GM18858 (cell line): ENCODE results near the gene AKT3.

Experiments used
- ATAC-seq: cut with Tn5 transposase; IDR thresholded peaks from one replicate; pipeline ENCODE4 v1.9.1; 2021; ENCODE audit not compliant: unreplicated experiment

Gene AKT3

DNA sequence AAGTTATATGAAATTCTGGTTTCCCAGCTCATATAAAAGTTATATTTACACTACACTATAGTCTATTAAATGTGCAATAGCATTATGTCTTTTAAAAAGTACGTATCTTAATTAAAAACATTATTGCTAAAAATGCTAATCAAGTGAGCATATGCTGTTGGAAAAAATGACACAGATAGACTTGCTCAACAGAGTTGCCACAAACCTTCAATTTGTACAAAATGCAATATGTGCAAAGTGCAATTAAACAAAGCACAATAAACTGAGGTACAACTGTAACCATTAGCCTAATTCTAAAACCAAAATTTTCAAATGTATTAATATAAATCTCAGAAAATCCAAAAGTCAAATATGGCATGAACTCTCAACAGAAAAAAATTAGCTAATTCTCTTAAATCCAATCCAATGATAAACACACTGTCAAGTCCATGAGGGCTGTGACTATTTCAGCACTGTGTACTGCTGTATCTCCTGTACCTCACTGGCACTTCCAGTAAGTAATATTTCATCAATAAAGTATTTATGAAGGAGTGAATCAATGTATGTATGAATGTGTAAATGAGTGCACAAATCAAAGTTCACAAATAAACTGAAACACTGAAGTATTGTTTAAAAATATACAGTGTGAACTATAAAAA, 116.3 kb downstream of the AKT3 start:
- ATAC-seq: no peak

DNA sequence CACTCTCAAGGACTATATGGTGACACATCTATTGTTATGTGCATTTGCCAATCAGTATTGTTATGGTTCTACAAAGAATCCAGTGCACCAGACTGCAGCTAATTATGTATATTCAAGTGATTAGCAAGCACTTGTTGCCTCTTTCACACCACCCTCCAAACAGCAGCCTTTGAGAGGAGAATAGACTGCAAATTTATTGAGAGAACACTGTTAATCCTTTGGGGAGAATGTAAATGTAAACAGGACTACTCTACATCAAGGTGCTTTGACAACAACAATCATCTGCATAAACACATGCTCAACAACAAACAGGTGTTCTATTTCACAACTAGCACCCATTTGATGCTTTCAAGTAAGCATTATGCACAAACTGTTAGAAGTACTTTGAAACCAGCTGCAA, 117.4 kb downstream of the AKT3 start:
- no peak for ATAC-seq

DNA sequence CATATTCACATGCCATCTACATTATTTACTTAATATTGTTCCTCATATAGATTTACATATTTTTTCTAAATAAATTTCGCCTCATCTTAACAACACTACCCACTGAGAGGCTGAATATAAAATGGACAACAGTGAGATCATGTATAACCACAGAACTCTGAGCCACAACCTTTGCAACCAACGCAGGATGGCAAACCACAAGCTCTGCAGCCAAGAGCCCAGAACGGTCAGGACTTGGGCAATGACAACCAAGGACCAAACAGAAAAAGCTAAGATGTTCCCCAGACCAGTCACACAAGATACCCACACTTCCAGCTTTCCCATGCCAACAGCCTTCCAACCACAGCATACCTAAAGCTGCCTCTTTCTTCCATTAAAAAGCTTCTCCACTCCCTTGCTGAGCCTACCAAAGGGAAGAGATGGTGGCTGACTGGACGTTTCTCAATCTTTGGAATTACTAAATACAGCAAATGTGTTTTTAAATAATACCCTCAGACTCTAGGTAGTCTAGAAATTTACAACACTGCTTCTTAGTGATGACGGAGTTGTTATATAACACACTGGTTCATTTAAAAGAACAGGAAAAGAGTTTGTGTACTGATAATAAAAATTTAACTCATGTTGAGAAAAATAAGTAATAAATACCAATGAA, 117.9 kb downstream of the AKT3 start:
- no peak for ATAC-seq

DNA sequence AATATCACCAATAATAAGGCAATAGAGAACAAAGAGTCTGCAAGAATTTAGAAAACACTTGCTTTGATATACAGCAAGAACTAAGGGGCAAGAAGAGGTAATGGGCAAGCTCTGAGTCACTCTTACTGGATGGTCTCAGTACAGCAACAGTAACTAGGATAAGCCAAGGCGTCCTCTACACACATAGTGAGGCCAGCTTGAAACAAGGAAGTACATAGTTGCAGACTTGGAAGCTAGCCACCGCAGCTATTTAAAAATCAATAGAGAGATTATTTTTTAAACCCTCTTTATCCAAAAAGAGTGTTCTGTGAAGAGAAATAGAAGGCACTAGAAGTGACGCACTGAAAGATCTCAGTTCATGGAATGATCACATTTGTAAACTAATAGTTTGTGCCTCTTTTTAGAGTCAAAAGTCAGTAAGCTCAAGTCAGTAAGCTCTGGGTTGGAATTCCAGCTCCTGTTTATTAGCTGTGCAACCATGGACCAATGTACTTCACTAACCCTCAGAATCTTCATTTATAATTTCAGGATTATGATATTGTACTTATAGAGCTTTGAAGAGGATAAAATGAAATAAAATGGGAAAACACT, 118.6 kb downstream of the AKT3 start:
- no peak for ATAC-seq

DNA sequence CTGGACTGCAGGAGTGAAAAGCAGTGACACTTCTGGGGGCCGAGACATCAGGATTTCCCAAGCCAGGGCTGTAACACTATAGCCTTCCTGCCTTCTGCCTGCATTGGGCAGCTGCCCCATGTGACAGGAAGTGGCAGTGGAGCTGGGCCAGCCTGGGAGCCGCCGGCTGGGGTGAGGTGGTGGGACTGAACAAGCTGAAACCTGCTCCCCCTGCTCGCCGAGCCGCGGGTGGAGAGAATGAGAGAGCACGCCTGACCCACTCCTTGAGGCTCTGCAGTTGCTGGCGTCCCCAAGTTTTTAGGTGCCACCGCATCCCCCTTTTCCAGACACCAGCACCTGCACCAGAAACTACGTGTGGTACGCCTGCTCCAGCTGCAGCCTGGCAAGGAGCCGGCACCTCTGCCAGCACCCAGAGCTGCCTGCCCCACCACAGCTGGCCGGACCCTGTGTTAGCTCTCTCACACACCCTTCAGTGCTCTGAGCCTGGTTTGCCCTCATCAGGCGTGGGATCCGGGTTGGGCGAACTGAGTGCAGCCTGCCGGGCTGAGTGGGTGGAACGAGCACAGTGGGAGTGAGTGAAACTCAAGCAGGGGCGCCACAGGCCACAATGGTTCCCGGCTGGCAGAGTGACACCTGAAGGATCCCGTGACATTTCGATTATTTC, 119.4 kb downstream of the AKT3 start:
- no peak for ATAC-seq

DNA sequence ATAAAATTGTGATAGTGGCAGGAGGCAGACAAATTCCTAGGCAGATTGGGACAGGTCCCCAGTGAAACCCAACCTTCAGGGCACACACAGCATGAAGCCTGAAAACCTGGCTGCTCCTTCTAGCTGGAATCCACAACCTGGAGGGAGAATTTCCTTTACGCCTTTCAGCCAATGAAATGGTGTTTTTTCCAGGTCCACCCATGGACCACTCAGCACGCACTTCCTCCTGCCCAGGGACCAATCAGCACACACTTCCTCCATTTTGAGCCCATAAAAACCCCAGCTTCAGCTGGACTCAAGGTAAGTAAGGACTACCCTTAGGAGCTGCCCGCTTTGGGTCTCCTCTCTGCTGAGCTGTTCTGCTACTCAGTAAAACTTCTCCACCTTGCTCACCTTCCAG, 120.1 kb downstream of the AKT3 start:
- ATAC-seq: no peak

DNA sequence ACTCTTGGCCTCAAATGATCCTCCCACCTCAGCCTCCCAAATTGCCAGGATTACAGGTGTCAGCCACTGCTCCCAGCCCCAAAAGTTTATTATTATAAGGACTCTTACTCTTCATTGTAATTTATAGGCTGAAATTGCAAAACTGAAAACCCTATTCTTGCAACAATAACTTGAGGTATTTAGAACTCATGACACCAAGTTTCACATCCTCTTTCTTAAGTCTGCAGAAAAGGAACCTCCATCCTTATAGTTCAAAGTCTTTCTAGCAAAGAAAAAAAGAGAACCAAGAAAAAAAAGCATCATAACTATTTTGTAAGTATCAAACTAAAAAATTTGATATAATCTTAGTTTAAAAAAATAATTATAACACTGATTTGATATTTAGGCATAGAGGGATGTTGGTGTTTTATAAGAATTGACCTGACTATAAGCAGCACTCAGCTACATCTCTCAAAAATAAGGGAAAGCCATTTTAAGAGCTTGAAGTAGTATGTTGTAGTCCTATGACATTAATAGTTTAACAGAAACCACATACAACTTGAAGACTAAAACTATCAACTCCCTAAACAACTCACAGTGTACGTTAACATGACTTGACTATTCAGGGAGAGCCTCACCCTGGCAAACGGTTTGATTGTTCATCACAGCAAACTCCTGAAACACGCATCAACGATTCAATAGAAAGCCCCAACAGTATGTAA, 122.4 kb downstream of the AKT3 start:
- ATAC-seq: peak; percentile 76

DNA sequence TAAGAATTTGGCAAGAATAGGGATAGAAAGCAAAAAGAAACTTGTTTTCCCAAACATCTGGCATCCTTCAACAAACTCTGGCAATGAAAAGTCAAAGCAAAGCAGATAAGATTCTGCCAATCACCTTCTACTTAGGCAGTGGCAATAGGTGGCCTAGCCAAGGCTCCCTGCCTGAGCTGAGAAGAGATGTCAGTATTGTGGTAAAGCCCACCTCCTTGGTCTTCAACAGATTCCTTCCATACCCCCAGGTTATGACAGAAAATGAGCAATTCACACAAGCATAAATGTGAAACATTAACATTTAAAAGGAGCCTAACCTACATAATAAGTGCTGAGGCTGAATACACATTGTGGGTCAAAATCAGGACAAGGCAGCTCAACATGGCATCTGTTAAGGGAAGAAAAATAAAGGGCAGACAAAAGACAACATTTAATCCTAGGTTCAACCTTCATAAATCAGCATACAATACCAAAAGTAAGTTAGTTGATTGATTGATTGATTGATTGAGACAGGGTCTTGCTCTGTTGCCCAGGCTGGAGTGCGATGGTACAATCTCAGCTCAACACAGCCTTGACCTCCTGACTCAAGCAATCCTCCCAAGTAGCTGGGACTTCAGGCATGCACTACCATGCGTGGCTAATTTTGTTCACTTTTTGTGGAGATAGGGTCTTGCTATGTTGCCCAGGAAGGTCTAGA, 123.1 kb downstream of the AKT3 start:
- peak; percentile 2 for ATAC-seq

DNA sequence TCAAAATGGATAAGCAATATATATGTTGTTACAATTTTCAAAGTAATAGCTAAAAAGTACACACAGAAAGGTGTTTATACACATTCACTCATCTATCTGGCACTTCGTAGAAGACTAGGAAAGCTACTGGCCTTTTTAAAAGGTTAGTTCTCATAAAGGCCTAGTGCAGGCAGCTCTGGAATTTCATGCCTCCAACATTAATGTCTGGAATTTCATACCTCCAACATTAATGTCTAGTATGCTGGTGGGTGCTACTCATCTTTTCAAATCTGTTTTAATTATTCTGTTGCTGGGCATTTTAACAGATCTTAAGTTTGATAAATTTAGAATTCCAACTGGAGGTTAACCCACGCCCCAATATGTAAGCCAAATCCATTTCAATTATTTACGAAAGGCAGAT, 124.2 kb downstream of the AKT3 start:
- no peak for ATAC-seq

DNA sequence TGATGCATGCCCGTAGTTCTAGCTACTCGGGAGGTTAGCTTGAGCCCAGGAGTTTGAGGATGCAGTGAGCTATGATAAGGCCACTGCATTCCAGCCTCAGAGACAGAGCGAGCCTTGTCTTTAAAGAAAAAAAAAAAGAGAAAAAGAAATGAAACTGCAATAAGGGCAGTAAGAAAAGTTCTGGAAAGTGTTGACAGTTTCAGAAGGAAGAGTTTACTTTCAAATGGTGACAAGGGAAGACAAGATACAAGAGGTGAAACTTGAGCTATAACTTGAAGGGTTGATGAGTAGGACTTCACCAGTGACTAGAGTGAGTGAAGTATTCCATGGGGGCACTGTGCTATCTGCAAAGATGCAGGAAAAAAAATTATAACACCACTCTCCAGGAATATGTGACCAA, 125.0 kb downstream of the AKT3 start:
- no peak for ATAC-seq

DNA sequence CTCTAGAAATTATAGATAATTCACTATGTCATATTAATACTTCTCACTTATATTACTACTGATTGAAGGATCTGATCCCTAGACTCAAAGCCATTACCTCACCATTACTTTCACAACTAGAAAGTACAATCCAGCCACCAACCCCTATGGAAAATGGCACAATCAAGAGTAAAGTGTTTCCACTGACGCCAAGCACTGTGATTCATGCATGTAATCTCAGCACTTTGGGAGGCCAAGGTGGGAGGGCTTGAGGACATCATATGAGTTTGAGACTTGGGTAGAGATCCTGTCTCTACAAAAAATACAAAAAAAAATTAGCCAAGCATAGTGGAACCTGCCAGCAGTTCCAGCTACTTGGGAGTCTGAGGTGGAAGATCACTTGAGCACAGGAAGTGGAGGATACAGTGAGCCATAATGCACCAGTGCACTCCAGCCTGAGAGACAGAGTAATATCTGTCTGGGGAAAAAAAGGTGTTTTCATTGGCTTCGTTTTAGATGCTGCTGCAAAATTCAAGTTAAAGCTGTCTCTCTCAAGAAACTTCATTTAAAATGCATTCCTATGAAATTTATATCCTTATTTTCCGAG, 126.5 kb downstream of the AKT3 start:
- no peak for ATAC-seq

DNA sequence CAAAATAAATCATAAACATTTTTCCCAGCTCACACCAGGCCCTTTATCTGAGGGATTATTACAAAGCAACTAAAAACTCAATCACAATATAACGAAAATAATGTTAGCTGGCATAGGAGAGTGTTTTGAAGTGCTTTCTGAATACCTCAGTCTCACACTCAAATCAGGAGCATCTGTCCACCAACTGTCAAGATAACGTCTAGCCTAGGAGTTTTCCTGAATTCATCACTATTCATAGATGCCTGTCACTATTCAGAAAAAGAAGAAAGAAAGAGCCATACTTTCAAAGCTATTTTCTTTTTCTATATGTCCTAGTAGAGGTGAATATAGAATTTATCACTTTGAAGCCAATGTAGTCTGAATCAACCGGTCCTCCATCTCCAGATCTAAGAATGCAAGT, 127.0 kb downstream of the AKT3 start:
- no peak for ATAC-seq

DNA sequence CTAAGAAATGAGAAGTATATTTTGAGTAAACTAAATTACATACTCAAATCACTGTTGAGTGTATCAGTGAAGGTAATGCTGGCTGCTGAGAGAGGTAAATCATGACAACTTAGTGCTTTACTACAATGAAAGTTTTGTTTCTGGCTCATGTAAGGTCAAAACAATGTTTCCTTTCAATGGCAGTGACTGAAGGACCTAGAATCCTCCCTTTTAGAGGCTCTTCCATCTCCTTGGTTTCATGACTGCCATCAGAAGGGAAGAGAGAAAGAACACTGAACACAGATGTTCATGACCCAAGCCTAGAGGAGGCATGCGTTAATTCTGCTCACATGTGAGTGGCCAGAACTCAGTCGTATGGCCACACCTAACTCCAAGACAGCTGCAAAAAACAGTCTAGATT, 130.6 kb downstream of the AKT3 start:
- ATAC-seq: no peak

DNA sequence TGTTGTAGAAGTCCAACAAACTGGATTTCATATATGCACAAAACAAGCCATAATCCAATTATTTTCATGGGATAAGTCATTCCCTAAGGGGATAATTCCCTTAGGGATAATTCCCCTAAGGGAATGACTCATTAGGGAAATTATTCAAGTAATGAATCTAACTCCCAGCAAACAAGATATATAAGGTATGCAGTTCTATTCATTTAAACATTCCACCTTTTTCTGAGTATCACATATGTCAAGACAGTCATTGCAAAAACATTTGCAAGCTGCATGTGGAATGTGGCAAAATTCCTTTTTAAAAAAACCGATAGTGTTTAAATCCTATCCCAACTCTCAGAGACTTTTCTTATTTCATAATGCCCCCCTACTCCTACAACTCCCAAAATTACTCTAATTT, 131.2 kb downstream of the AKT3 start:
- ATAC-seq: no peak

DNA sequence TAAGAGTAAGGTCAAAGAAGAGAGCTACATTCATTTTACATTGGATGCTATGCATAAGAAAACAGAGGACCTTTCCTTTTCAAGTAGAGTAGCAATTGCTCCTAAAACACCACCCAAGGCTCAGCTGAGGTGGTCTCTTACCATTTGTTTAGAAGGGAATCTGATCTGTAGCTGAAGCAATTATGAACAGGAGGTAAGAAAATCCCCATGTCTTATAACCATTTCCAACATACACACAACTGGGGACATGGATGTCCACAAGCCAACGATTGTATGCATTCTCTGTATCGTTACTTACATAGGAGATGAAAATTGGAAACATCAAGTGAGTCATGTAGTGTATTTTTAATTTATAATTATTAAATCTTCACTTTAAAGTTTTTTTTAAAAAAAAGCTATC, 132.0 kb downstream of the AKT3 start:
- no peak for ATAC-seq

DNA sequence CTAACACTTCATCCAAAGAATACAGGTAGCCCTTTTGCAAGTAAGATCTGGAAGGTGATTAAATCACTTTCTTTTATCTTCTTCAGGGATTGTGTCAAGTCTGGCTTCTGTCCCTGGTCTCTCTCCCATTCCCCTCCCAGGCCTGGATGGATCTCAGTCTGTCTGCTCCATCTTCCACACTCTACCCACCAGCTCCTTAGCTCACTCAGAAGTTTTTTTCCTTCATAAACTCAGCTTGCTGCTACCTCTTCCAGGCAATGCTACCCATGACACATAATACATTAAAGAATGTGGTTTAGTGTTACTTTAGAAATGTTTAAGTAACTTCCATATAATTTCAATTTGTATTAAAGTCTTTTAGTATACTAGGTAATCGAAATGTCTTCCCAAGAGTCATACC, 133.1 kb downstream of the AKT3 start:
- ATAC-seq: no peak

DNA sequence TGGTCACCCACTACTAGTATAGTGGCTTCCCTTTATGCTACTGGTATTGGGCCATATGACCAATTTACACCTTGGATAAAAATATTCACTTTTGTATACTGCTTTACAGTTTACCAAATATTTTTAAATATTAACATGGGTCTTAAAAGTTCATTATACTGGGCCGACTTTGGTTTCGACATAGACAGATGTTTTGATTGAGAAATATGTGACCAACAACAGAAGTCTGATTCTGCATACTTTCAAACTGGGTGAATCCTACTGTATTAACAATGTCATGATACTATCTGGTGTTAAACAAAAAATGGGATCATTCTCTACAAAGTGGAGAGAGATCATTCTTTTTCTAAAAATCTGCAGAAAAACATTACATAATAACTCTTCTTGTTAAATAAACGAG, 134.8 kb downstream of the AKT3 start:
- ATAC-seq: no peak

DNA sequence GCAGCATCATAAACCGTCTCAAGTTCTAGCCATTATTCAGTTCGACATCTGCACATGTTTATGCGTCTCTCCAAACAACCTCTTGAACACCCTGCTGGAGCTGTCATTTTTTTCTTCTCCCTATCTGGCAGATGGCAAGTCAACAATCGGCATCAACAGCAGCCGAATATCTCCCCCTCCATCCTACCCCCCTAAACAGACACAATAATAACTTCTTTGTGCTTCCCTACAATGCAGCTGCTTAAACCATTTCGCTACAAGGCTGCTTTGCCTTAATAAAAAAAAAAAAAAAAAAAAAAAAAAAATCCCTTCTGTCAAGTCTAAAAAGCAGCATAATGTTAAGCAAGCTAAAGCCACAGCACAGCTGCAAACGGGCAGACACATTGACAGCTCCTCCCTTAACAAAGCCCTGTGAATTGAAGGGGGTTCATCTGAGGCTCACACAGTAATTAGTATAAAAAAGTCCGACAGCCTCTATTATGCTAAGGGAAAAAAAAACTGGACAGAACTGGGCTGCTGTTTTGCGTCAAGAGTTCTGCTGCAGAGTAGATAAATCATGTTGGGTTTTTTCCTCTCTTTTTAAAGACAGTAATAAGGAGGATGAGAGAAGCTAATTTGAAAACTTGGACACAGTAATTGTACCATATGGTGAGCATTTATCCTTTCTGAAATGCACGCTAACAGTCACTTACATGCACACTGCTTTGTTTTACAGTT, 136.4 kb downstream of the AKT3 start:
- no peak for ATAC-seq

DNA sequence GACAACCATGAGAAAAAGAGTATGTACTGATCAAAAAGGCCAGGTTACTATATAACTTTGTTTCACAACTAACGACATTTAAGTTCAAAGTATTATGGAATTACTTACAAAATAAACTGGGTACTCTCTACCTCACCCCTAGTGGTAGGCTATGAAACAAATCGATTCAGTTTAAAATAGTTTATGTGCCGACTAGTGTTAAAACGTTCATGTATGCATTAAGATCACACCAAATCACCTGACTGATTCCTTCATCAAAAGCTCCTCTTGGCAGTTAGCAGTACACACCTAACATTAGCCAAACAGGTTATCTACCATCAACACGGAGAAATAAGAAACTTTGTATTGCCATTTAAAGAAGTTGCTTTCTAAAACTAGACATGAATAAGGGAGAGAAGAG, 137.1 kb downstream of the AKT3 start:
- no peak for ATAC-seq

DNA sequence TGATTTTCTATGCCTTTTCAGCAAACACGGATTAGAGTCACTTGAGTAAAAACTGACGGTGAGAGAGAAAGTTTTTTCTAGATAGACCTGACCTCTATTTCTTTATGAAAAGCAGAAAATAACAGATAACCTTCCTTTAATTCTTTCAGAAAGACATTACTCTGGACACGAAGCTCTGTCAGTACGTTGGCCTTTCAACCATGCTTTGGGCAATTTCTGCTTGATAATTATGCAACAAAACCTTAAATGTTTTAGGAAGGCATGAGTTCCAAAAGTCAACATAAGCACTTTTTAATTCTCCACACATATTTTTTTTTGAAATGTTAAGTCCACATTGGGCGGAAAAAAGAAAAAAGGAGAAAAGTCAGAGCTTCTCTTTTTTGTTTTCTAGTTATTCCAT, 137.8 kb downstream of the AKT3 start:
- no peak for ATAC-seq
